Islet of Langerhans (tissue), 1 donor: ENCODE results near the gene DLG2.

Source experiments
- FAIRE-seq: peaks from one replicate; lab custom pipeline; 2011; peaks lifted over from hg19 to GRCh38; lab: Jason Lieb, UNC

The DLG2 gene

GRCh38 chr11:84751371-84751770 is 875.8 kb downstream of the DLG2 start:
- FAIRE-seq, result no peak

GRCh38 chr11:84747871-84748270 is 879.3 kb downstream of the DLG2 start:
- FAIRE-seq, result no peak

- no peak for FAIRE-seq
These were observed 887.1 kb downstream of the DLG2 start for GRCh38 chr11:84740050-84740449.

- no peak for FAIRE-seq
These were observed 902.9 kb downstream of the DLG2 start for GRCh38 chr11:84724256-84724655.

- peak; percentile 79 for FAIRE-seq
These were observed 904.5 kb downstream of the DLG2 start for GRCh38 chr11:84722583-84723108.

GRCh38 chr11:84721561-84721961 is 905.6 kb downstream of the DLG2 start:
- peak; percentile 90 for FAIRE-seq

- FAIRE-seq, result no peak
These were observed 906.3 kb downstream of the DLG2 start for GRCh38 chr11:84720706-84721402.

GRCh38 chr11:84719935-84720577 is 907.1 kb downstream of the DLG2 start:
- no peak for FAIRE-seq

- peak; percentile 72 for FAIRE-seq
These were observed 912.8 kb downstream of the DLG2 start for GRCh38 chr11:84714316-84714780.

GRCh38 chr11:84691830-84692229 is 935.3 kb downstream of the DLG2 start:
- no peak for FAIRE-seq

- no peak for FAIRE-seq
These were observed 939.7 kb downstream of the DLG2 start for GRCh38 chr11:84687433-84687832.

- no peak for FAIRE-seq
These were observed 940.4 kb downstream of the DLG2 start for GRCh38 chr11:84686716-84687115.

- no peak for FAIRE-seq
These were observed 941.2 kb downstream of the DLG2 start for GRCh38 chr11:84685976-84686375.

GRCh38 chr11:84685149-84685548 is 942.0 kb downstream of the DLG2 start:
- FAIRE-seq, result no peak

- FAIRE-seq, result no peak
These were observed 945.7 kb downstream of the DLG2 start for GRCh38 chr11:84681456-84681855.

- peak; percentile 75 for FAIRE-seq
These were observed 951.6 kb downstream of the DLG2 start for GRCh38 chr11:84675396-84676025.

- peak; percentile 79 for FAIRE-seq
These were observed 953.4 kb downstream of the DLG2 start for GRCh38 chr11:84673753-84674152.

- no peak for FAIRE-seq
These were observed 955.7 kb downstream of the DLG2 start for GRCh38 chr11:84671325-84671999.

GRCh38 chr11:84663731-84664130 is 963.4 kb downstream of the DLG2 start:
- FAIRE-seq, result no peak

- FAIRE-seq, result no peak
These were observed 966.7 kb downstream of the DLG2 start for GRCh38 chr11:84660257-84660977.

- FAIRE-seq, result no peak
These were observed 971.4 kb downstream of the DLG2 start for GRCh38 chr11:84655712-84656111.

GRCh38 chr11:84648471-84648870 is 978.7 kb downstream of the DLG2 start:
- FAIRE-seq, result no peak
